ENCODE results near the gene FGR. TPM values are rescaled to one million over a fixed set of nuclear protein-coding genes. Genes with fewer than 3 reads are reported as not detected.

The FGR gene
- total RNA-seq, 1 donor from 2014 or later: 2.6 TPM

DNA sequence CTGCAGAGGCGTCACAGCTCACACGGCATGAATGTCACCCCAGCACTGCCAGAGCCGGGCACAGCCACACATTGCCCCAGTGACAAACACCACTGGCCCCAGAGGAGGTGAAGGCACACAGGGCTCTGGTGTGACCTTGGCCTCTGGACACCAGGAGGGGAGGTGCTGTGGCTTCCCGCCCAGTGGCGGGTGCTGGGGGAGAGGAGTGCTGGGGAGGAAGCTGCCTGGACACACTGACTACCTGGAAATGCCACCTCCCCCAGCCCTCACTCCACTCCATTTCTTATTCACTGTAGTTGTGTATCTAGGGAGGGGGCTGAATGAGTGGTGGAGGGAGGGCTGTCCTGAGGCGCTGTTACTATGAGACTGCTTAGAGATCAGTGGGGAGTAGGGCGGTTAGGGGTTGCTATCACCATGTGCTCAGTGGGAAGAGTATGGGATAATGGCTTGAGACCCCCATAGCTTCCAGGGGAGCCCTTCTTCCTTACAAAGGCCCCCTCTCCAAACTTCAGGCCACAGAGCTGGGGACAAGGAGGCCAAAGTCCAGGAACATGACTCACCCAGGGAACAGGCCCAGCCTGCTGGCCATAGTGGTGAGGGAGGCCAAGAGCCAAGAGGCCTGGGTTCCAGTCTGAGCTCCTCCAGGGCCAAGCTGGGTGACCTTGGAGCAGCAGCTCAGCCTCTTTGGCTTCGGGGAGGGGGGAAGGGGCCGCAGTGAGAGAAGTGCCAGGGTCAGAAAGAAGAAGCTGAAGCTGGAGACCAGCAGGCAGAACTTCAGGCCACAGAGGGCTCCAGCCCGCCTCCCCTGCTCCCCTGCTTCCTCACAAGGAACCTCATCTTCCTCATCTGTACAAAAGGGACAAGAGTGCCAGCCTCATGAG, 71.2 kb downstream of the FGR start:
- peaks cover 89 to 97% (median 91%) of the 10 kb centered on the region in 3 donors for H3K4me1 ChIP-seq (ENCODE audit: control insufficient read depth in 3 of 3, insufficient read depth in 3 of 3, low read length in 3 of 3)

DNA sequence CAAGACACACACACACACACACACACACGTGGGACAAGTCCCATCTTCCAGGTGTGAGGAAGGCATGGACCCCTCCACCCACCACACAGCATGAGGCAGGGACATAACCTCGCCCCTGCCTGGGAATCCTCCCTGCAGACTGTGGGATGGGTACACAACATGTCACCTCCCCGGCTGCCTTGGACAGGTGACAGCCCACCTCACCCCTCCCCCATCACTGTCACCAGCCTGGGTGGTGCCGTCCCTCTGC, 71.7 kb downstream of the FGR start:
- Histone ChIP-seq H3K9me3 (ENCODE audit: control insufficient read depth in 3 of 3, low read length in 3 of 3) (no peaks in the 10 kb centered on the region), H3K36me3 (ENCODE audit: control insufficient read depth in 3 of 3, insufficient read depth in 3 of 3, low read length in 3 of 3) (peaks cover 8 to 10% (median 9%) of the 10 kb centered on the region in 3 donors), H3K4me1 (ENCODE audit: control insufficient read depth in 3 of 3, insufficient read depth in 3 of 3, low read length in 3 of 3) (peaks cover 92 to 98% (median 96%) of the 10 kb centered on the region in 3 donors), H3K4me3 (ENCODE audit: low read length in 3 of 3) (peak overlapping the region; percentile 10 to 61 (median 34)), H3K27me3 (ENCODE audit: control insufficient read depth in 3 of 3, insufficient read depth in 3 of 3, low read length in 3 of 3) (no peaks in the 10 kb centered on the region), H3K27ac (ENCODE audit: low read depth, low read length) (peak overlapping the region; percentile 94), H3K9ac (ENCODE audit: low read depth in 1 of 3, low read length in 3 of 3) (peak overlapping the region; percentile 27 to 87 (median 74))

More for the DNA sequence above, 71.2 kb downstream of the FGR start:
- Histone ChIP-seq H3K4me3 (ENCODE audit: low read length in 3 of 3) (peak overlapping the region; percentile 65 to 70 (median 70)), H3K9ac (ENCODE audit: low read depth in 1 of 3, low read length in 3 of 3) (peak overlapping the region; percentile 73 to 87 (median 74)), H3K36me3 (ENCODE audit: control insufficient read depth in 3 of 3, insufficient read depth in 3 of 3, low read length in 3 of 3) (peaks cover 3 to 5% (median 4%) of the 10 kb centered on the region in 3 donors), H3K27ac (ENCODE audit: low read depth, low read length) (peak overlapping the region; percentile 94), H3K27me3 (ENCODE audit: control insufficient read depth in 3 of 3, insufficient read depth in 3 of 3, low read length in 3 of 3) (no peaks in the 10 kb centered on the region), H3K9me3 (ENCODE audit: control insufficient read depth in 3 of 3, low read length in 3 of 3) (no peaks in the 10 kb centered on the region)

DNA sequence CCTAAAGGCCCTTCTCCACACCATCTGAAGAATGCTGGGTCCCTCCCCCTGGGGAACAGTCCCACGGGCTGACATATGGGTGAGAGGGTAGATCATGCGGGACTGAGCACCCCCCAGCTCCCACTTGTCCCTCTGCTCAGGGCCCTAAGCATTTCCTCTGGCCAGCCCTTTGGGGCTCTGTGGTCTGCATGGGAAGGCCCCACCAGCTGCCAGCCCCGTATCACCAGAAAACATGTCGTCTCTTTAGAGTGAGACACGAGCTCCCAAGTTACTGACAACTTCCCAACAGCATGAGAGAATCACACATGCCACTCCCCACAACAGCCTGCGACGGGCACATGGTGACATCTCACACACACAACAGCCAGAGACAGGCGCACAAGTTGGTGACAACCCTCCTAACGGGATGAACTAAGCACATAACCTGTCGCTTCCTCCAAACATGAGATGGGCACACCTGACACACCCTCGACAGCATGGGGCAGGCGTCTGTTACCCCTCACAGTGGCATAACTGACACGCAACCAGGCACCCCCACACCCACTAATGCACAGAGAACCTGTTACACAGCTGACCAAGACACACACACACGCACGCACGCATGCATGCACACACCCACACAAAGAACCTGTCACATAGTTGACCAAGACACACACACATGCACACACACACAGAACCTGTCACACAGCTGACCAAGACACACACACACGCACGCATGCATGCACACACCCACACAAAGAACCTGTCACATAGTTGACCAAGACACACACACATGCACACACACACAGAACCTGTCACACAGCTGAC, 72.2 kb downstream of the FGR start:
- no peaks in the 10 kb centered on the region for H3K9me3 ChIP-seq (ENCODE audit: control insufficient read depth in 3 of 3, low read length in 3 of 3)
- H3K9ac ChIP-seq (ENCODE audit: low read depth in 1 of 3, low read length in 3 of 3): peak overlapping the region; percentile 68 to 87 (median 74)
- no peaks in the 10 kb centered on the region for H3K27me3 ChIP-seq (ENCODE audit: control insufficient read depth in 3 of 3, insufficient read depth in 3 of 3, low read length in 3 of 3)
- peaks cover 11 to 14% (median 13%) of the 10 kb centered on the region in 3 donors for H3K36me3 ChIP-seq (ENCODE audit: control insufficient read depth in 3 of 3, insufficient read depth in 3 of 3, low read length in 3 of 3)
- H3K4me1 ChIP-seq (ENCODE audit: control insufficient read depth in 3 of 3, insufficient read depth in 3 of 3, low read length in 3 of 3): peaks cover 92 to 98% (median 96%) of the 10 kb centered on the region in 3 donors
- H3K4me3 ChIP-seq (ENCODE audit: low read length in 3 of 3): peak overlapping the region; percentile 10 to 61 (median 34)
- H3K27ac ChIP-seq (ENCODE audit: low read depth, low read length): peak overlapping the region; percentile 94

Small RNA genes lying within 50 kb of the gene (small RNA-seq; reads per million reads assigned to genes)
- gene AL031729.1 (not detected), gene RNU6-949P (not detected)

Other genes with a start within 250 kb of the FGR start
- under 0.01 TPM for gene GPR3, start 242.6 kb downstream of the FGR start, total RNA-seq
- gene WASF2, start 145.0 kb downstream of the FGR start, total RNA-seq: 25.6 TPM
- gene AHDC1, start 31.0 kb downstream of the FGR start, total RNA-seq: 19.8 TPM
- gene IFI6, start 37.0 kb upstream of the FGR start, total RNA-seq: 90.8 TPM
- 21.9 TPM for gene FAM76A, start 90.8 kb upstream of the FGR start, total RNA-seq
- 39.1 TPM for gene STX12, start 138.0 kb upstream of the FGR start, total RNA-seq
- 42.3 TPM for gene PPP1R8, start 195.6 kb upstream of the FGR start, total RNA-seq
- gene THEMIS2, start 237.4 kb upstream of the FGR start, total RNA-seq: 4.7 TPM